Endothelial cell of umbilical vein (primary cell): Measurements from ENCODE around the gene PAOX.
"Not testable (repeated sequence)": the region's sequence is repeated elsewhere in the genome, so short reads cannot be mapped to it uniquely, and the experiment has no call there.

Source experiments
- CTCF ChIP-seq, 2 donors: IDR thresholded peaks; 1 replicate in 1 of 2; 2 replicates in 1 of 2; pipeline ENCODE4 v1.5.1; 2011; ENCODE audit warnings: low read length in 2 of 2, mild to moderate bottlenecking in 2 of 2, moderate library complexity in 2 of 2, control low read depth in 1 of 2, inconsistent platforms in 1 of 2, low read depth in 1 of 2; ENCODE audit not compliant: insufficient read depth in 1 of 2; ENCODE audit errors: extremely low read depth in 1 of 2
- EZH2 ChIP-seq: IDR thresholded peaks from 2 replicates; pipeline ENCODE4 v1.6.1; 2012; ENCODE audit warnings: borderline replicate concordance, low read depth, mild to moderate bottlenecking, moderate library complexity, low read length, inconsistent platforms; ENCODE audit not compliant: severe bottlenecking
- FOS ChIP-seq: IDR thresholded peaks from 2 replicates; pipeline ENCODE4 v1.6.1; 2011; ENCODE audit warnings: mild to moderate bottlenecking, low read length, moderate library complexity, borderline replicate concordance; ENCODE audit not compliant: insufficient read depth
- GATA2 ChIP-seq: IDR thresholded peaks from 2 replicates; pipeline ENCODE4 v1.7.0; 2011; ENCODE audit warnings: low read depth, mild to moderate bottlenecking, moderate library complexity, mixed read lengths, low read length; ENCODE audit not compliant: insufficient read length, insufficient read depth
- JUN ChIP-seq: IDR thresholded peaks from 2 replicates; pipeline ENCODE4 v1.6.1; 2011; ENCODE audit warnings: borderline replicate concordance, low read depth; ENCODE audit not compliant: insufficient read length, insufficient read depth
- MYC ChIP-seq: IDR thresholded peaks from one replicate; pipeline ENCODE4 v1.6.1; 2011; ENCODE audit warnings: mild to moderate bottlenecking, low read depth, low read length
- POLR2A ChIP-seq: IDR thresholded peaks from 2 replicates; pipeline ENCODE4 v1.6.1; 2012; ENCODE audit warnings: low read depth, mild to moderate bottlenecking, control low read depth, low read length
- POLR2AphosphoS5 ChIP-seq: IDR thresholded peaks from 2 replicates; pipeline ENCODE4 v1.6.1; 2012; ENCODE audit warnings: low read depth, mild to moderate bottlenecking, control low read depth, low read length, moderate library complexity; ENCODE audit not compliant: insufficient read depth
- TF ChIP-seq, protein P1 (sequence below): IDR thresholded peaks from 2 replicates; pipeline ENCODE4 v1.6.1; 2011; ENCODE audit not compliant: insufficient read depth, insufficient read length

- TF ChIP-seq CTCF (IDR thresholded peaks at IDR 0.05; ENCODE audit: extremely low read depth in 1 of 2, insufficient read depth in 1 of 2, low read depth in 1 of 2, low read length in 2 of 2); POLR2A; EZH2; MYC; POLR2AphosphoS5; JUN; GATA2; FOS: not testable (repeated sequence)
- TF ChIP-seq, protein P1, sequence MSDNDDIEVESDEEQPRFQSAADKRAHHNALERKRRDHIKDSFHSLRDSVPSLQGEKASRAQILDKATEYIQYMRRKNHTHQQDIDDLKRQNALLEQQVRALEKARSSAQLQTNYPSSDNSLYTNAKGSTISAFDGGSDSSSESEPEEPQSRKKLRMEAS: not testable (repeated sequence)
Observed at GRCh38 chr10:133432789-133433188, 53.7 kb downstream of the PAOX start.
